Ramos (cell line): Measurements from ENCODE around the gene TNIP3.
"Not testable (repeated sequence)": the region's sequence is repeated elsewhere in the genome, so short reads cannot be mapped to it uniquely, and the experiment has no call there.

Experiments used
- in situ Hi-C: fragments of 300-500 bp; cut with MboI; formaldehyde crosslinking; loops from one replicate; pipeline ENCODE4 v1.14.3; 2022; ENCODE audit warnings: low sequenced_read_pairs; ENCODE audit not compliant: unreplicated experiment

TNIP3 gene

GRCh38 chr4:121180558-121180957, 16.4 kb upstream of the TNIP3 start:
- in situ Hi-C loops, result no loop called here

- in situ Hi-C loops, result no loop called here
Observed at GRCh38 chr4:121177246-121178137, 13.4 kb upstream of the TNIP3 start.

- in situ Hi-C loops, result no loop called here
Observed at GRCh38 chr4:121176082-121176934, 12.2 kb upstream of the TNIP3 start.

- in situ Hi-C loops, result not testable (repeated sequence)
Observed at GRCh38 chr4:121171477-121171876, 7.4 kb upstream of the TNIP3 start.

GRCh38 chr4:121168446-121169281, 4.5 kb upstream of the TNIP3 start:
- in situ Hi-C loops, result no loop called here

GRCh38 chr4:121166976-121167375, 2.9 kb upstream of the TNIP3 start:
- in situ Hi-C loops, result no loop called here

GRCh38 chr4:121165206-121165605, 1.1 kb upstream of the TNIP3 start:
- in situ Hi-C loops, result no loop called here

- in situ Hi-C loops, result no loop called here
Observed at GRCh38 chr4:121156822-121157769, 7.0 kb downstream of the TNIP3 start.

GRCh38 chr4:121155893-121156292, 8.2 kb downstream of the TNIP3 start:
- in situ Hi-C loops, result no loop called here

- in situ Hi-C loops, result no loop called here
Observed at GRCh38 chr4:121154103-121154515, 10.0 kb downstream of the TNIP3 start.

- in situ Hi-C loops, result no loop called here
Observed at GRCh38 chr4:121151942-121152341, 12.2 kb downstream of the TNIP3 start.

GRCh38 chr4:121150486-121150885, 13.6 kb downstream of the TNIP3 start:
- in situ Hi-C loops, result no loop called here

- in situ Hi-C loops, result no loop called here
Observed at GRCh38 chr4:121150003-121150402, 14.1 kb downstream of the TNIP3 start.

GRCh38 chr4:121148621-121149020, 15.5 kb downstream of the TNIP3 start:
- in situ Hi-C loops, result no loop called here

- in situ Hi-C loops, result no loop called here
Observed at GRCh38 chr4:121148000-121148399, 16.1 kb downstream of the TNIP3 start.

- in situ Hi-C loops, result no loop called here
Observed at GRCh38 chr4:121146530-121146929, 17.6 kb downstream of the TNIP3 start.

GRCh38 chr4:121145430-121145829, 18.7 kb downstream of the TNIP3 start:
- in situ Hi-C loops, result no loop called here

GRCh38 chr4:121144021-121144420, 20.1 kb downstream of the TNIP3 start:
- in situ Hi-C loops, result no loop called here

- in situ Hi-C loops, result no loop called here
Observed at GRCh38 chr4:121143131-121143530, 21.0 kb downstream of the TNIP3 start.
